ENCODE data around the gene OLFM3.

Gene OLFM3

DNA sequence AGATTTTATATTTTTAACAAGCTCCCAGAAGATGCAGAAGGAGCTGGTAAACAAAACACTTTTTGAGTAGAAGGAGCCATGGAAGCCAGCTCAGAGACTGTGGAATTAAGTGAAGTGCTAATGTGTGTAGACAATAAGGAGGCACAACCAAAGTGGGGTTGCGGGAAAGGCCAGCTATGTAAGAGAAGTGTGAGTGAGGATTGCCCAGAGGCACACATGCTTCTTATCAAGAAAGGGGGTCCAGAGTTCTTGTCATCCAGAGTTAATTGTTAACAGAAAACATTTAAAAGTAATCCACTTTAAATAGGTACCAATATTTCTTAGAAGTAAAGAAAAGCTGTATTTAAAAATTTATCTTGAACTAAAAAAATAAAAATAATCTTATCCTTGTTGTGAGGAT is 136.8 kb downstream of the OLFM3 start:
- TF ChIP-seq, protein P1, sequence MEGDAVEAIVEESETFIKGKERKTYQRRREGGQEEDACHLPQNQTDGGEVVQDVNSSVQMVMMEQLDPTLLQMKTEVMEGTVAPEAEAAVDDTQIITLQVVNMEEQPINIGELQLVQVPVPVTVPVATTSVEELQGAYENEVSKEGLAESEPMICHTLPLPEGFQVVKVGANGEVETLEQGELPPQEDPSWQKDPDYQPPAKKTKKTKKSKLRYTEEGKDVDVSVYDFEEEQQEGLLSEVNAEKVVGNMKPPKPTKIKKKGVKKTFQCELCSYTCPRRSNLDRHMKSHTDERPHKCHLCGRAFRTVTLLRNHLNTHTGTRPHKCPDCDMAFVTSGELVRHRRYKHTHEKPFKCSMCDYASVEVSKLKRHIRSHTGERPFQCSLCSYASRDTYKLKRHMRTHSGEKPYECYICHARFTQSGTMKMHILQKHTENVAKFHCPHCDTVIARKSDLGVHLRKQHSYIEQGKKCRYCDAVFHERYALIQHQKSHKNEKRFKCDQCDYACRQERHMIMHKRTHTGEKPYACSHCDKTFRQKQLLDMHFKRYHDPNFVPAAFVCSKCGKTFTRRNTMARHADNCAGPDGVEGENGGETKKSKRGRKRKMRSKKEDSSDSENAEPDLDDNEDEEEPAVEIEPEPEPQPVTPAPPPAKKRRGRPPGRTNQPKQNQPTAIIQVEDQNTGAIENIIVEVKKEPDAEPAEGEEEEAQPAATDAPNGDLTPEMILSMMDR (IDR thresholded peaks at IDR 0.05; ENCODE audit: insufficient read depth, missing control alignments): no peak
- no peak for FAIRE-seq
- DNase-seq (ENCODE audit: insufficient read length, low spot score): no peak

DNA sequence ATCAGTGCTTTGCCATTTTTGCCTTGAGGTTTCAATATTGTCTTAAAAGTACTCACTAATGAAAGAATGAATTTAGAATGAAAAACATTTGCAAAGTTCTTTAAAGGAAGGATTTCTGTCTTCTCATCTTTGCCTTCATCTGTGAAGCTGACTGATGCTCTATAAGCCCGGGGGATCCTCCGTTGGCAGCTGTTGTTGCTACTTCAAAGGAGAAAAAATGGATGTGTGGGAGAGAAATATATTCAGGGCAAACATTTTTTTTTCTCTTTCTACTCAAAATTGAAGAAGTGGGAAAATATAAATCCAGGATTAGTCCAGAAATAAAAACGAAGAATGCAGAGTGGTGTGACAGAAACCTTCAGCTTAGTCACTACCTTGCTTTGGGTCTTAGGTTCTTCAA is 142.5 kb downstream of the OLFM3 start:
- DNase-seq (ENCODE audit: insufficient read length, low spot score) (no peak), FAIRE-seq (no peak)
- TF ChIP-seq, protein P1 (IDR thresholded peaks at IDR 0.05; ENCODE audit: insufficient read depth, missing control alignments): no peak

DNA sequence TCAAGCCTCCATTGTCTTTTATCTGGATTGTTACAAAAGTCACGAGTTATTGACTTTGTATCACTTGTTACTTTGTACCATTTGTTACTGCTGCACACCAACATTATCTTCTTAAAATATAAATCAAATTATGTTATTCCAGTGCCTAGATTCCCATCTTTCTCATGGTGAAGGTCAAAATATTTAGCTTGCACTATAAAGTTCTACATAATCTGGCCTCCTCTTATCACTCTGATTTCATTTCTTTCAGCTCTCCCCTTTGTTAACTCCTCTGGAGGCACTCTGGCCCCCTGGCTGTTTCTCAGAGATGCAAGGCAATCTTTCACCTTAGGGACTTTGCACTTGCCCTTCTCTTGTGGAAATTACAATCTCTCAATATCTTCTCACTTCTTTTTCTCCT is 143.8 kb downstream of the OLFM3 start:
- TF ChIP-seq, protein P1 (IDR thresholded peaks at IDR 0.05; ENCODE audit: insufficient read depth, missing control alignments): no peak
- no peak for DNase-seq (ENCODE audit: insufficient read length, low spot score)
- no peak for FAIRE-seq

DNA sequence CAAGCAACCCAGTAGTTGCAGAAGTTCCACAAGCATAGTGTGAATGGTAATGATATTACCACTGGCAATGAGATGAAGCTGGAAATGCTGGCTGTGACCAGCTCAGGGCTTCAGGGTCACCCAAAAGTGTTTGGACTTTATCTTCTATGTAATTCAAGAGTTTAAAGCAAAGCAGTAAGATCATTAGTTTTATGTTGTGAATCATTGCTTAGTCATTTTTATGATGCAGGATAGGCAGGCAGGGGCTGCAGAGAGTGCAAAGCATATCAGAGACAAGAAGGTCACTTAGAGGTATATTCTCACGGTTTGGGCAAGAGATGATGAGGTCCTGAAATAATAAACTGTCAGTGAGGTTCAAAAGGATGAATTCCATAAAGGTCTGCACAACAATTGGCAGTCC is 147.4 kb downstream of the OLFM3 start:
- TF ChIP-seq, protein P1 (IDR thresholded peaks at IDR 0.05; ENCODE audit: insufficient read depth, missing control alignments): no peak
- no peak for DNase-seq (ENCODE audit: insufficient read length, low spot score)
- FAIRE-seq: no peak

DNA sequence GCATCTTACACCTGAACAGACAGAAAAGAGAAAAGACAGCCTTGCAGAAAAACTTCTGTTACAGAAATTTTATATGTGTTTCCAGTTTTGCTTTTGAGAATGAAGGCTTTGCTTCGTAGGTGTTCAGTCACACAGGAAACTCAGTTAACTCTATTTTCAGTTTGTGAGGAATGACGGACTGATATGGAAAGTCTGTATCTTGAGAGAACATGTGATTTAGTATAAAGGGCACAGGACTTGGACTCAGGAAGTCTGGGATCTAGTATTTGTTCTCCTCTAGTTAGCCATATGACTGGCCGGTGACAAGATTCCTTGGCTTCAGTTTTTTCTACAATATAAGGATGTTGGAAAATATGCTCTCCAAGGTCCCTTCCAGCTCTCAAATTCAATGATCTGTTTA is 149.1 kb downstream of the OLFM3 start:
- DNase-seq (ENCODE audit: insufficient read length, low spot score): no peak
- no peak for FAIRE-seq
- TF ChIP-seq, protein P1 (IDR thresholded peaks at IDR 0.05; ENCODE audit: insufficient read depth, missing control alignments): no peak

DNA sequence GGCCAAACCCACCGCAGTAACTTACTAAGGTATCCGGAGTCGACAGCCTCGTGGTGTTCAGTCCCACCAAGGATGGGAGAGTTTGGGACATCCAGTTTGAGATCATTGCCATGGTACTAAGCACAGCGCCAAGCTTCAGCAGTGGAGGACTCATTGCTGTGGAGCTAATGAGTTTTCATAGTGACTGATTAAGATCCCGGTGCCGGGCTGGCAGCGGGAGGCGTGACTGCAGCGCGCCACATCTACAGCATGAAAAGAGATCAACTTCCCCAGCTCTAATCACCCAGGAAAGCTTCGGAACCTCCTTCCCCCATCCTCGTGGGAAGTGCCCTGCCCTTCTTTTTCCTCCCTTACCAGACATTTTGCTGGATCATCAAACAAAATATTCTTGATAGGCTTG is 149.9 kb downstream of the OLFM3 start:
- DNase-seq (ENCODE audit: insufficient read length, low spot score) (no peak), FAIRE-seq (no peak)
- TF ChIP-seq, protein P1 (IDR thresholded peaks at IDR 0.05; ENCODE audit: insufficient read depth, missing control alignments): no peak

DNA sequence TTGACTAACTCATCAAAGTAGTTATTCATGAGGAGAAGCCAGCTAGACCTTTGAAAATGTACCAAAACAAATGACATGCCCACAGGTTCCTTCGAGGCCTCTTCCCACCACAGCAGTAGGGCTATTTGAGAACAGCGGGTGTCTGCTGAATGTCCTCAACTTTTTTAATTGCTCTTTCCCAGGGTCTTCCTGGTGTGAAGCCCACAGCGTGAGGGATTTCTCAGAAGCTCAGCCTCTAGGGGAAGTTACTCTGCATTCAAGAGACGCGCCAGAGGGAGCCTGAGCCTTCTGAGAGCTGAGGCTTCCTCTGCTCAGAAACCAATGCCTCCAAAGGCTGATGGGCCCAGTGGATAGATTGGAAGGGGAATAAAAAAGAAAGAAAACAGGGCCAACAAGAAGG is 153.6 kb downstream of the OLFM3 start:
- FAIRE-seq: no peak
- no peak for DNase-seq (ENCODE audit: insufficient read length, low spot score)

More for the DNA sequence above, 153.6 kb downstream of the OLFM3 start:
- TF ChIP-seq, protein P1 (IDR thresholded peaks at IDR 0.05; ENCODE audit: insufficient read depth, missing control alignments): no peak
